ENCODE measurements around the gene GRAP2. TPM values are rescaled to one million over a fixed set of nuclear protein-coding genes. Genes with fewer than 3 reads are reported as not detected.
"Not testable (repeated sequence)": the region's sequence is repeated elsewhere in the genome, so short reads cannot be mapped to it uniquely, and the experiment has no call there.

The GRAP2 gene
- total RNA-seq, 1 experiment from 2014 or later, result 0.12 TPM

GRCh38 chr22:39859903-39860588, 40.8 kb upstream of the GRAP2 start:
- CTCF ChIA-PET, result no interaction called here
- intact Hi-C loops (cut with micrococcal nuclease), result no loop called here
- Mint-ChIP-seq H3K27me3 (ENCODE audit: insufficient read depth, unreplicated experiment) (peaks cover 90% of the 10 kb centered on the region), H3K4me3 (ENCODE audit: unreplicated experiment) (no peak overlapping the region), H3K4me1 (ENCODE audit: insufficient read depth, unreplicated experiment) (no peaks in the 10 kb centered on the region), H3K36me3 (ENCODE audit: insufficient read depth, unreplicated experiment) (no peaks in the 10 kb centered on the region), H3K27ac (ENCODE audit: low read depth, unreplicated experiment) (no peak overlapping the region), H3K9me3 (ENCODE audit: unreplicated experiment) (no peaks in the 10 kb centered on the region)
- POLR2A ChIA-PET, result no interaction called here
- BruUV-seq (replicated peaks), result no TSS peak
- no peak for TF ChIP-seq CTCF (IDR thresholded peaks at IDR 0.05; ENCODE audit: unreplicated experiment)
- no peak for DNase-seq (ENCODE audit: unreplicated experiment)

- H3K27ac Mint-ChIP-seq (ENCODE audit: low read depth, unreplicated experiment), result no peak overlapping the region
- no peak for DNase-seq (ENCODE audit: unreplicated experiment)
- H3K9me3 Mint-ChIP-seq (ENCODE audit: unreplicated experiment), result no peaks in the 10 kb centered on the region
- intact Hi-C loops (cut with micrococcal nuclease), result no loop called here
- BruUV-seq (replicated peaks), result no TSS peak
- H3K4me3 Mint-ChIP-seq (ENCODE audit: unreplicated experiment), result no peak overlapping the region
- ChIA-PET CTCF (no interaction called here), POLR2A (no interaction called here)
- no peak for TF ChIP-seq CTCF (IDR thresholded peaks at IDR 0.05; ENCODE audit: unreplicated experiment)
- peaks cover 7% of the 10 kb centered on the region for H3K36me3 Mint-ChIP-seq (ENCODE audit: insufficient read depth, unreplicated experiment)
- peaks cover 31% of the 10 kb centered on the region for H3K27me3 Mint-ChIP-seq (ENCODE audit: insufficient read depth, unreplicated experiment)
- H3K4me1 Mint-ChIP-seq (ENCODE audit: insufficient read depth, unreplicated experiment), result no peaks in the 10 kb centered on the region
Measured at GRCh38 chr22:39868741-39869140, 32.1 kb upstream of the GRAP2 start.

GRCh38 chr22:39869797-39870196, 31.1 kb upstream of the GRAP2 start:
- CTCF ChIA-PET; H3K36me3 Mint-ChIP-seq (ENCODE audit: insufficient read depth, unreplicated experiment); BruUV-seq (replicated peaks); H3K4me1 Mint-ChIP-seq (ENCODE audit: insufficient read depth, unreplicated experiment); intact Hi-C loops (cut with micrococcal nuclease); H3K27ac Mint-ChIP-seq (ENCODE audit: low read depth, unreplicated experiment); DNase-seq (ENCODE audit: unreplicated experiment); H3K4me3 Mint-ChIP-seq (ENCODE audit: unreplicated experiment); POLR2A ChIA-PET; H3K9me3 Mint-ChIP-seq (ENCODE audit: unreplicated experiment): not testable (repeated sequence)
- peaks cover 30% of the 10 kb centered on the region for H3K27me3 Mint-ChIP-seq (ENCODE audit: insufficient read depth, unreplicated experiment)

- H3K9me3 Mint-ChIP-seq (ENCODE audit: unreplicated experiment), result no peaks in the 10 kb centered on the region
- DNase-seq (ENCODE audit: unreplicated experiment), result no peak
- H3K4me1 Mint-ChIP-seq (ENCODE audit: insufficient read depth, unreplicated experiment), result no peaks in the 10 kb centered on the region
- peaks cover 27% of the 10 kb centered on the region for H3K27me3 Mint-ChIP-seq (ENCODE audit: insufficient read depth, unreplicated experiment)
- no TSS peak for BruUV-seq (replicated peaks)
- H3K27ac Mint-ChIP-seq (ENCODE audit: low read depth, unreplicated experiment), result no peak overlapping the region
- CTCF ChIA-PET, result interaction anchor here (0.6 kb wide), 1 partner anchor 123 kb away, joined by 4 read pairs; no protein-coding TSS in a partner anchor
- no peak overlapping the region for H3K4me3 Mint-ChIP-seq (ENCODE audit: unreplicated experiment)
- peaks cover 7% of the 10 kb centered on the region for H3K36me3 Mint-ChIP-seq (ENCODE audit: insufficient read depth, unreplicated experiment)
- POLR2A ChIA-PET, result interaction anchor here (0.8 to 0.9 kb wide), 2 partner anchors 12 to 45 kb away, joined by 3 read pairs; no protein-coding TSS in a partner anchor
- intact Hi-C loops (cut with micrococcal nuclease), result no loop called here
- no peak for TF ChIP-seq CTCF (IDR thresholded peaks at IDR 0.05; ENCODE audit: unreplicated experiment)
Measured at GRCh38 chr22:39871008-39871798, 29.7 kb upstream of the GRAP2 start.
